Sigmoid colon (tissue), 7 donors: ENCODE measurements around the gene MAGEB3. TPM values are rescaled to one million over a fixed set of nuclear protein-coding genes. Genes with fewer than 3 reads are reported as not detected.

Experiments used
- DNase-seq: peaks from one replicate; pipeline ENCODE4 v3.0.0-alpha.2; 2019
- H3K27ac ChIP-seq, 4 donors: fragments of 200-600 bp; sonication (generic); one replicate each; pipeline ENCODE4 v1.5.1; 2016 to 2019; ENCODE audit warnings: mild to moderate bottlenecking in 1 of 4
- H3K27me3 ChIP-seq, 3 donors: fragments of 200-600 bp; sonication (generic); one replicate each; pipeline ENCODE4 v1.5.1; 2019; ENCODE audit warnings: mild to moderate bottlenecking in 1 of 3
- H3K36me3 ChIP-seq, 4 donors: fragments of 200-600 bp; sonication (generic); one replicate each; pipeline ENCODE4 v1.5.1; 2016 to 2019
- H3K4me1 ChIP-seq, 4 donors: fragments of 200-600 bp; sonication (generic); one replicate each; pipeline ENCODE4 v1.5.1; 2017 to 2019
- H3K4me3 ChIP-seq, 4 donors: fragments of 200-600 bp; sonication (generic); one replicate each; pipeline ENCODE4 v1.5.1; 2017 to 2019; ENCODE audit warnings: mild to moderate bottlenecking in 2 of 4, moderate library complexity in 1 of 4
- H3K9me3 ChIP-seq, 4 donors: fragments of 200-600 bp in 3 of 4; sonication (generic) in 3 of 4; one replicate each; pipeline versions ENCODE4 v1.5.1 to v1.6.1; 2013 to 2019
- EP300 ChIP-seq, 4 donors: sonication (generic); formaldehyde crosslinking; IDR thresholded peaks; one replicate each; pipeline ENCODE4 v1.6.1; 2017; ENCODE audit warnings: antibody characterized with exemption in 4 of 4
- POLR2A ChIP-seq, 2 donors: fragments of 450-650 bp; IDR thresholded peaks; one replicate each; pipeline ENCODE4 v1.6.1; 2016; ENCODE audit warnings: antibody characterized with exemption in 2 of 2, mild to moderate bottlenecking in 2 of 2, moderate library complexity in 2 of 2
- POLR2AphosphoS5 ChIP-seq, 4 donors: sonication (generic); formaldehyde crosslinking; IDR thresholded peaks; one replicate each; pipeline ENCODE4 v1.6.1; 2017; ENCODE audit warnings: antibody characterized with exemption in 4 of 4
- WGBS, 2 donors: extraction: QIAGEN DNeasy Blood & Tissue Kit; methylation state at CpG; one replicate each; pipeline ENCODE4 v1.1.7; 2013; 5-methylcytosine and 5-hydroxymethylcytosine counted together
- intact Hi-C: fragments of 100-400 bp; cut with DNase I; formaldehyde crosslinking; loops from one replicate; pipeline ENCODE4 v1.15.1; 2023
- polyA plus RNA-seq, 3 donors: library from polyadenylated mRNA; stranded (reverse); fragments of 200-250 nt; gene quantifications; one replicate each; pipeline ENCODE4 v1.2.3, GENCODE V29; 2013
- total RNA-seq, 4 donors: library from RNA; depleted of rRNA; stranded (reverse); fragments of >200 nt; gene quantifications; one replicate each; pipeline ENCODE4 v1.1.0, GENCODE V29; 2016
- TF ChIP-seq, protein P1 (sequence below), 4 experiments: fragments of 450-650 bp in 3 of 4; fragments of 200-600 bp in 1 of 4; IDR thresholded peaks; one replicate each; pipeline ENCODE4 v1.5.1; 2016 to 2019; ENCODE audit warnings: antibody characterized with exemption in 4 of 4, mild to moderate bottlenecking in 3 of 4, moderate library complexity in 2 of 4
- donor health status: healthy with polysubstance abuse.
- donor health status: Bipolar disorder and iron deficiency.
- donor health status: healthy.

Gene MAGEB3
- total and polyA plus RNA-seq, 7 donors = not detected

DNA sequence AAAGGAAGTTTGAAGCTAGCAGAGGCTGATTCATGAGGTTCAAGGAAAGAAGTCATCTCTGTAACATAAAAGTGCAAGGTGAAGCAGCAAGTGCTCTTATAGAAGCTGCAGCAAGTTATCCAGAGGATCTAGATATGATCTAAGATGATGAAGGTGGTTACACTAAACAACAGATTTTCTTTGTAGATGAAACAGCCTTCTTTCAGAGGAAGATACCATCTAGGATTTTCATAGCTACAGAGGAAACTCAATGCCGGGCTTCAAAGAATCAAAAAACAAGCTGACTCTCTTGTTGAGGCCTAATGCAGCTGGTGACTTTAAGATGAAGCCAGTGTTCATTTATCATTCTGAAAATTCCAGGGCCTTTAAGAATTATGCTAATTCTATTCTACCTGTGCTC, 50.0 kb downstream of the MAGEB3 start:
- H3K4me3 ChIP-seq = no peak overlapping the region
- H3K27ac ChIP-seq = no peak overlapping the region
- H3K4me1 ChIP-seq = peaks cover 0 to 5% (median 0%) of the 10 kb centered on the region in 4 donors
- no peaks in the 10 kb centered on the region for H3K36me3 ChIP-seq
- H3K27me3 ChIP-seq = no peaks in the 10 kb centered on the region
- no peaks in the 10 kb centered on the region for H3K9me3 ChIP-seq
- 54 to 89% methylated on average over 1 of the region's 1 CpG for WGBS, 2 donors
- no peak for TF ChIP-seq POLR2AphosphoS5 (IDR thresholded peaks at IDR 0.05)
- TF ChIP-seq POLR2A (IDR thresholded peaks at IDR 0.05) = no peak
- no peak for TF ChIP-seq EP300 (IDR thresholded peaks at IDR 0.05)
- TF ChIP-seq, protein P1, sequence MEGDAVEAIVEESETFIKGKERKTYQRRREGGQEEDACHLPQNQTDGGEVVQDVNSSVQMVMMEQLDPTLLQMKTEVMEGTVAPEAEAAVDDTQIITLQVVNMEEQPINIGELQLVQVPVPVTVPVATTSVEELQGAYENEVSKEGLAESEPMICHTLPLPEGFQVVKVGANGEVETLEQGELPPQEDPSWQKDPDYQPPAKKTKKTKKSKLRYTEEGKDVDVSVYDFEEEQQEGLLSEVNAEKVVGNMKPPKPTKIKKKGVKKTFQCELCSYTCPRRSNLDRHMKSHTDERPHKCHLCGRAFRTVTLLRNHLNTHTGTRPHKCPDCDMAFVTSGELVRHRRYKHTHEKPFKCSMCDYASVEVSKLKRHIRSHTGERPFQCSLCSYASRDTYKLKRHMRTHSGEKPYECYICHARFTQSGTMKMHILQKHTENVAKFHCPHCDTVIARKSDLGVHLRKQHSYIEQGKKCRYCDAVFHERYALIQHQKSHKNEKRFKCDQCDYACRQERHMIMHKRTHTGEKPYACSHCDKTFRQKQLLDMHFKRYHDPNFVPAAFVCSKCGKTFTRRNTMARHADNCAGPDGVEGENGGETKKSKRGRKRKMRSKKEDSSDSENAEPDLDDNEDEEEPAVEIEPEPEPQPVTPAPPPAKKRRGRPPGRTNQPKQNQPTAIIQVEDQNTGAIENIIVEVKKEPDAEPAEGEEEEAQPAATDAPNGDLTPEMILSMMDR (IDR thresholded peaks at IDR 0.05) = no peak
- intact Hi-C loops = no loop called here
- DNase-seq = no peak

DNA sequence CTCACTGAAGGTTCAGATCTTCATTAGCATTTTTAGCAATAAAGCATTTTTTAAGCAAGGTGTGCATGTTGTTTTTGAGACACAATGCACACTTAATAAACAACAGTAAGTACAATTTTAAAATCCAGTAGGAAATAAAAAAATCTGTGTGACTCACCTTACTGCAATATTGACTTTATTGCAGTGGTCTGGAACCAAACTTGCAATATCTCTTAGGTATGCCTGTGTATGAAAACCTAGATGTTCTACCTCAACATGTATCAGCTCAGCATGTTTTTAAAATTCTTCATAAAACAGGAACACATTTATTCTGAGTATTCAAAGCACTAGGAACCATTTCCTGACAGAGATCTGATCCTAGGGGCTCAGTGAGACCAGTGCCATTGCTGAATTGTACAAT, 52.1 kb downstream of the MAGEB3 start:
- Histone ChIP-seq H3K27me3 (no peaks in the 10 kb centered on the region), H3K36me3 (no peaks in the 10 kb centered on the region), H3K4me3 (no peak overlapping the region), H3K9me3 (no peaks in the 10 kb centered on the region), H3K27ac (no peak overlapping the region), H3K4me1 (peaks cover 0 to 5% (median 0%) of the 10 kb centered on the region in 4 donors)
- intact Hi-C loops = no loop called here
- TF ChIP-seq EP300 (IDR thresholded peaks at IDR 0.05) = no peak
- TF ChIP-seq, protein P1 (IDR thresholded peaks at IDR 0.05) = no peak
- TF ChIP-seq POLR2AphosphoS5 (IDR thresholded peaks at IDR 0.05) = no peak
- TF ChIP-seq POLR2A (IDR thresholded peaks at IDR 0.05) = no peak
- DNase-seq = no peak

DNA sequence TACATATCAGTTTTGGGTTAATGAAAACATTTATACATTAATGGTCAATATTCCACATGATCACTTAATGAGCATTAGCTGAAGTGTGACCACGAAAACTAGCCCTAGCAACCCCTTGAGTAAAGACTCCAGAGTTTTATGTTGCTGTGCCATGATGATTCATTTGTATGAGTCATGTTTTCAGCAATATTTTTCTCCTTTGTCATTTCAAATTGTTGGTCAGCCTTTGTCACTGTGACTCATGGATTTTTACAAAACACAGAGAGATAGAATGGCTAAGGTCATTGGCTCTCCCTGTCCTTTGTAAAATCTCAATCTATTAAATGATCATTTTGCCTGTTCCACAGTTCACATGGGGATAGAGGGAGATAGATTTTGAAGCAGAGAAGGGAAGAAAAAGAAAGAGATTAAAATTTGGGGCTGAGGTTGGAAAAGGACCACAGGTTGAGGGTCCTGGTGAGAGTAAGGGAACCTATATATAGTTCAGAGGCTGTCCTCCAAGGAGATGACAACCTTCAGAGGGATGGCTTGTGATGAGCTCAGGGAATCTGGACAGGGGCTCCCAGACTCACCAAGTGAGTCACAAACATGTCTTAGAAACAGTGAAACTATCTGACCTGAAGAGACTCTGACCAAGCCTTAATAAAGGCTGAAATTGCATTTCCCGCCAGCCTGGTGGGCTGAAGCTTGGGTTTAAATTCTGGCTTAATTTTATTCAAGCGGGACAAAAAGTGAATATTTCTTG, 53.2 kb downstream of the MAGEB3 start:
- TF ChIP-seq EP300 (IDR thresholded peaks at IDR 0.05) = no peak
- peak in 2 of 4 donors; percentile 17 to 25 for TF ChIP-seq POLR2AphosphoS5 (IDR thresholded peaks at IDR 0.05)
- 82 to 85% methylated on average over 3 of the region's 3 CpGs for WGBS, 2 donors
- no peaks in the 10 kb centered on the region for H3K27me3 ChIP-seq
- H3K4me3 ChIP-seq = no peak overlapping the region
- intact Hi-C loops = no loop called here
- H3K4me1 ChIP-seq = peaks cover 0 to 5% (median 0%) of the 10 kb centered on the region in 4 donors
- no peaks in the 10 kb centered on the region for H3K9me3 ChIP-seq
- H3K27ac ChIP-seq = peak overlapping the region in 2 of 4 donors; percentile 27 to 47
- H3K36me3 ChIP-seq = no peaks in the 10 kb centered on the region
- DNase-seq = no peak

Other genes with a start within 250 kb of the MAGEB3 start
- not detected for gene MAGEB2, start 15.1 kb upstream of the MAGEB3 start, total RNA-seq
- not detected for gene MAGEB2, start 15.1 kb upstream of the MAGEB3 start, polyA plus RNA-seq
- not detected for gene MAGEB4, start 11.3 kb downstream of the MAGEB3 start, total RNA-seq
- gene MAGEB4, start 11.3 kb downstream of the MAGEB3 start, polyA plus RNA-seq = not detected
- not detected for gene MAGEB1, start 16.5 kb downstream of the MAGEB3 start, total RNA-seq
- gene MAGEB1, start 16.5 kb downstream of the MAGEB3 start, polyA plus RNA-seq = not detected
- not detected for gene NR0B1, start 78.7 kb downstream of the MAGEB3 start, total RNA-seq
- under 1 TPM in 1 of 3 donors, not detected in 2; 0.06 TPM for gene NR0B1, start 78.7 kb downstream of the MAGEB3 start, polyA plus RNA-seq